ENCODE data around the gene NBPF10.
"Not testable (repeated sequence)": the region's sequence is repeated elsewhere in the genome, so short reads cannot be mapped to it uniquely, and the experiment has no call there.

The NBPF10 gene, protein sequence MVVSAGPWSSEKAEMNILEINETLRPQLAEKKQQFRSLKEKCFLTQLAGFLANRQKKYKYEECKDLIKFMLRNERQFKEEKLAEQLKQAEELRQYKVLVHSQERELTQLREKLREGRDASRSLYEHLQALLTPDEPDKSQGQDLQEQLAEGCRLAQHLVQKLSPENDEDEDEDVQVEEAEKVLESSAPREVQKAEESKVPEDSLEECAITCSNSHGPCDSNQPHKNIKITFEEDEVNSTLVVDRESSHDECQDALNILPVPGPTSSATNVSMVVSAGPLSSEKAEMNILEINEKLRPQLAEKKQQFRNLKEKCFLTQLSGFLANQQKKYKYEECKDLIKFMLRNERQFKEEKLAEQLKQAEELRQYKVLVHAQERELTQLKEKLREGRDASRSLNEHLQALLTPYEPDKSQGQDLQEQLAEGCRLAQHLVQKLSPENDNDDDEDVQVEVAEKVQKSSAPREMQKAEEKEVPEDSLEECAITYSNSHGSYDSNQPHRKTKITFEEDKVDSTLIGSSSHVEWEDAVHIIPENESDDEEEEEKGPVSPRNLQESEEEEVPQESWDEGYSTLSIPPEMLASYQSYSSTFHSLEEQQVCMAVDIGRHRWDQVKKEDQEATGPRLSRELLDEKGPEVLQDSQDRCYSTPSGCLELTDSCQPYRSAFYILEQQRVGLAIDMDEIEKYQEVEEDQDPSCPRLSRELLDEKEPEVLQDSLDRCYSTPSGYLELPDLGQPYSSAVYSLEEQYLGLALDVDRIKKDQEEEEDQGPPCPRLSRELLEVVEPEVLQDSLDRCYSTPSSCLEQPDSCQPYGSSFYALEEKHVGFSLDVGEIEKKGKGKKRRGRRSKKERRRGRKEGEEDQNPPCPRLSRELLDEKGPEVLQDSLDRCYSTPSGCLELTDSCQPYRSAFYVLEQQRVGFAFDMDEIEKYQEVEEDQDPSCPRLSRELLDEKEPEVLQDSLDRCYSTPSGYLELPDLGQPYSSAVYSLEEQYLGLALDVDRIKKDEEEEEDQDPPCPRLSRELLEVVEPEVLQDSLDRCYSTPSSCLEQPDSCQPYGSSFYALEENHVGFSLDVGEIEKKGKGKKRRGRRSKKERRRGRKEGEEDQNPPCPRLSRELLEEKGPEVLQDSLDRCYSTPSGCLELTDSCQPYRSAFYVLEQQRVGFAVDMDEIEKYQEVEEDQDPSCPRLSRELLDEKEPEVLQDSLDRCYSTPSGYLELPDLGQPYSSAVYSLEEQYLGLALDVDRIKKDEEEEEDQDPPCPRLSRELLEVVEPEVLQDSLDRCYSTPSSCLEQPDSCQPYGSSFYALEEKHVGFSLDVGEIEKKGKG (N-terminal part only)

DNA sequence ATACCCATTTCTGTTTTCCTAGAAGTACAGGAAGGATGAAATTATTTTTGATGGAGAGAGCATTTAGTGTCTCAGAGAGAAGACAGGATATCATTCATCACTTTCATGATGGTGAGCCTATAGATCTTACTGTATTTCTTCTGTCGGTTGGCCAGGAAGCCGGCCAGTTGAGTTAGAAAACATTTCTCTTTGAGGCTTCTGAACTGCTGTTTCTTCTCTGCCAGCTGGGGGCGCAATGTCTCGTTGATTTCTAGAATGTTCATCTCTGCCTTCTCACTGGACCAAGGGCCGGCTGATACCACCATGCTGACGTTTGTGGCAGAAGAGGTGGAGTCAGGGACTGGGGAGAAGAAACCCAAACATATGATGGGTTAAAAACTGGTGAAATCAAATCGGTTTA, at the start of gene NBPF10:
TSS of gene NBPF10 (minus strand) at position 340 of the 400 bp plus-strand sequence. CDS start at position 305, 35 bp downstream.
- DNase-seq (ENCODE audit: low read depth in 2 of 2), result not testable (repeated sequence)

DNA sequence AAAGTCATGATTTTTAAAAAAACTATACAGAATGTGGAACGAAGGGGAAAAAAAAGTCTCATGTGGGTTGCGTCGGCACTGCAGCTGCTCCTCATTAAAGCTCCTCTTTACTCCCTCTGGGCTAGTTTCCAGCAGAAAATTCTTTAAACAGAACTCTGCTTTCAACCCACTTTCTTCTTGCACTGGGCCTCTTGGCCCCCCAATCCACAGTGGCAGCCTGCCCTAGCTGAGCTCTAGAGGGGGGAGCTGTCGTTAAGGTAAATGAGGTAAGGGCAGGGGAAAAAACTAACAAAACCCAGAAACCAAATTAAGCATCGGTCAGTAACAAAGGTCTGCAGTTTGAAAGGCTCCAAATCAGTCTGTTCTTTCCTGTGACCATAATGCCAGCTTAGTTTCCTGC, 29.9 kb upstream of the NBPF10 start:
- DNase-seq (ENCODE audit: low read depth in 2 of 2), result not testable (repeated sequence)

DNA sequence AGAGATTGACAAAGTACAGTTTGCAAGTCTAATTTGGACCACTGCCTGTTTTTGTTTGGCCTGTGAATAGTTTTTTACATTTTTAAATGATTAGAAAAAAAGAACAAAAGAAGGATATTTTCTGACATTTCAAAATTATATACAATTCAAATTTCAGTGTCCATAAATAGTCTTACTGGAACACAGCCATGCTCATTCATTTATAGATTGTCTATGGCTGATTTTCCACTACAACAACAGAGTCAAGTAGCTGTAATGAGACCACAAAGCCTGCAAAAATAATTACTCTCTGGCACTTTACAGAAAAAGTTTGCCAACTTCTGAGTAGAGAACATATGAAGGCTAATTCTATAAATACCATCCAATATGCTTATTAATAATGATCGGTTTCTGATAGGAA, 23.1 kb upstream of the NBPF10 start:
- DNase-seq (ENCODE audit: low read depth in 2 of 2), result not testable (repeated sequence)

DNA sequence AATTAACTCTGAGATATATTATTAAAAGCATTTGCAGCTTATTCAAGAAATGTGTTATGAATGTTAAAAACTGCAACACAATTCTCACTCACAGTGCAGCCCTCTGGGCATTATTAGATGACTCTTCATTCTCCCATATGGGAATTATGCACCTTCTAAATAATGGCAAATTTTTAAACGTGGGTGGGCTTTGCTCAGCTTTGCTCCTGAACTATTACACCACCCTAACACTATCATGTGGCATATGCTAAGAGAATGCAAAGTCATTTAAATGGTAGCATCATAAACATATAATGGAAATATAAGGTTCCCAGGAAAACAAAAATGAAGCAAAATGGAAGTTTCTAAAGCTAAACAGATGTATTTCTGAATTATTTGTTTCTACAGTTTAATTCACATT, 22.7 kb upstream of the NBPF10 start:
- DNase-seq (ENCODE audit: low read depth in 2 of 2), result not testable (repeated sequence)
